Nasal cavity respiratory epithelium epithelial cell of viscerocranial mucosa (primary cell): ENCODE results near the gene TRMT13. TPM values are rescaled to one million over a fixed set of nuclear protein-coding genes. Genes with fewer than 3 reads are reported as not detected.

Source experiments
- total RNA-seq: library from RNA; depleted of rRNA; stranded (reverse); fragments of >200 nt; gene quantifications from 2 replicates; pipeline ENCODE4 v1.2.3, GENCODE V29; 2014

TRMT13 gene, protein sequence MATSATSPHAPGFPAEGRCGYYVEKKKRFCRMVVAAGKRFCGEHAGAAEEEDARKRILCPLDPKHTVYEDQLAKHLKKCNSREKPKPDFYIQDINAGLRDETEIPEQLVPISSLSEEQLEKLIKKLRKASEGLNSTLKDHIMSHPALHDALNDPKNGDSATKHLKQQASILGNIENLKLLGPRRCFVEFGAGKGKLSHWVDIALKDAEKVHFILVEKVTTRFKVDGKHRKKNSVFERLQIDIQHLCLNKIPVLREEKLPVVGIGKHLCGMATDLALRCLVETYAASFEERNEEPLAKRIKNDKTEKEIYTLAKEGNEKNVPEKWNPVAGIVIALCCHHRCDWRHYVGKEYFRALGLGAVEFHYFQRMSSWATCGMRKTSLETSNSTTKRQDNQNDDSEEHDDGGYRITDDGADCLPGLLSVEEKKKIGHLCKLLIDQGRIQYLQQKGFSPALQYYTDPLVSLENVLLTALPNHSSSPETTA
- total RNA-seq = 15.0 and 28.3 TPM in 2 replicates

DNA sequence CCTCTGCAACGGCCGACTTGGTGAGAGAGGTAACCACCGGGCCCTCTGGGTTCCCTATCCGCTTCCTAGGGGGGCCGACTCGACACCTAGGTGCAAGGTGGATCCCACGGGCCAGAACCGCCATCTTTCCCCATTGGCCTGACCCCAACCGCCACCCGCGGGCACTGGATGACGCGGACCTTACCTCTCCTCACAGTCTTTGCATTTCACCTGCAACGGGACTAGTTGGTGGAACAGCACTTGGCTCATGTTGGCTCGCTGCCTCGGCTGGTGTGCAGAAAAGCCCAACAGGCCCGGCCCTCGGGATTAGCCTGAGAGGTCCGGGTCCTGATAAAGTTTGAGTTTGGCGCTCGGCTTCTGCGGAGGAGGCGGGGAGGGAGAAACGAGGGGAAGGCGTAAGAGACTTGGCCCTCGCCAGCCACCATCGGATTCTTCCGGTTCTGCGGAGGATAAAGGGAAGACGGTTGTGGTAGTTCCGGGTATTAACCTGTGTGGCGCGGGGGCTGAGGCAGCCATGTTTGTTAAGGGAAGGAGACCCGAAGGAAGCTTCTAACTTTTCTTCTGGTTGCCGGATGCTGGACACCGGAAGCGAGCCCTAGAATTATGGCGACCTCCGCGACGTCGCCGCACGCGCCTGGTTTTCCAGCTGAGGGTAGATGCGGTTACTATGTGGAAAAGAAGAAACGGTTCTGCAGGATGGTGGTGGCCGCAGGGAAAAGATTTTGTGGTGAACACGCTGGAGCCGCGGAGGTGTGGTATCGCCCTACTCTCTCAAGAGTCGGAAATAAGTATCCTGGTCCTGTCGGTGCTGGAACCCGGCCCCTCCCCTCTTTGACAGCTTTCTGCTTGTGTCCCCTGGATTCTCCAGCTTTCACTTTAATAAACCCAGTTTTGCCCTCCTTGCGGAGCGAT, at the start of gene TRMT13, which contains the start of gene SASS6:
Gene TRMT13 (plus strand): TSS at position 598 of the 912 bp plus-strand sequence. CDS start 6 bp downstream, at position 604.
Gene SASS6 (minus strand): TSS at position 365 of the 912 bp plus-strand sequence. CDS start 116 bp downstream, at position 249.

DNA sequence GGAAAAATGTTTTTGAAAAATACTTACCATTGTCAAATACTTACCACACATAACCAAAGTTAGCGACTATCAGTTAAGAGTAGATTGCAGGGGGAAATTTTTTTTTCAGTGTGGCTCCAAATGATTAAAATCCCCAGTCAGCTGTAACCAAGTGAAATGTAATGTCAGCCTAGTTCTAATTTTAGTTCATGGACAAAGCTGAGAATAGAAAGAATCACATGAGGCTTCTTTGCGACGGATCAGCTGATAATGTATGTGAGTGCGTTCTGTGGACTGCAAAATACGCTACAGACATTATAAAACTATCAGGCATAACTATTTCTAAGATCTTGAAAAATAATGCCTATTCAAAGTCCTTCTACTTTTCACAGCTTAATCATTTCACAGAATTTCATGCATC, 45.1 kb downstream of the TRMT13 start, which contains the start of gene LRRC39:
Gene LRRC39 (minus strand): TSS at position 166 of the 400 bp plus-strand sequence. CDS start 9,740 bp downstream, outside the sequence.

Other genes with a start within 250 kb of the TRMT13 start
- 29.0 and 30.2 TPM in 2 replicates for gene SLC35A3, start 163.2 kb upstream of the TRMT13 start, total RNA-seq
- gene SASS6, start 233 bp upstream of the TRMT13 start, total RNA-seq = 1.7 and 2.8 TPM in 2 replicates
- gene LRRC39, start 45.1 kb downstream of the TRMT13 start, total RNA-seq = under 0.01 and 0.43 TPM in 2 replicates
- gene DBT, start 116.7 kb downstream of the TRMT13 start, total RNA-seq = 5.1 and 14.7 TPM in 2 replicates
- gene RTCA, start 133.1 kb downstream of the TRMT13 start, total RNA-seq = 60.4 and 64.3 TPM in 2 replicates
- gene CDC14A, start 219.3 kb downstream of the TRMT13 start, total RNA-seq = 1.0 and 1.5 TPM in 2 replicates